Astrocyte of the spinal cord (primary cell): Measurements from ENCODE around the gene ROBO2.

Experiments used
- DNase-seq: peaks from one replicate; pipeline ENCODE4 v3.0.0; 2011; ENCODE audit warnings: low read depth, low spot score
- H3K4me3 ChIP-seq: 2 replicates; pipeline ENCODE4 v1.5.1; 2011; ENCODE audit warnings: low read depth, mild to moderate bottlenecking, low read length, moderate library complexity
- in situ Hi-C: cut with HindIII; loops from 2 replicates; pipeline ENCODE4 v1.10.0; 2017; ENCODE audit warnings: low sequenced_read_pairs
- TF ChIP-seq, protein P1 (sequence below): IDR thresholded peaks from 2 replicates; pipeline ENCODE4 v1.5.1; 2012; ENCODE audit warnings: low read depth, mild to moderate bottlenecking, low read length, inconsistent platforms

ROBO2 gene

DNA sequence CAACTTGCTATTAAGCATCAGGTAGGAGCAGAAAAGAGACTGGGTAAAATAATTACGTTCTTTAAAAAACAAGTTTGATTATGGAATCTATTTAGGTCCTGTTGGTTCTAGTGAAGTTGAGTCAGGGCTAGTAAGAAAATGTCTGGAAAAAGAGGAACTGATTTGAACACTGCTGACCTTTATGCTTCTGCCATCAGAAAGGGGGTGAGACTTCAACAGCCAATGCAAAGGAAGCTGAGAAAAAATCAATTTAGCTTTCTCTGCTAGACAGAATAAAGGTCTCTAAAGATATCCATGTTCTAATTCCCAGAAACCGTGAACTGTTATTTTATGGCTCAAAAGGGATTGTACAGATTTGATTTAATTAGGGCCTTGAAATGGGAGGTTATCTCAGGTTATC, 157.5 kb downstream of the ROBO2 start:
- TF ChIP-seq, protein P1, sequence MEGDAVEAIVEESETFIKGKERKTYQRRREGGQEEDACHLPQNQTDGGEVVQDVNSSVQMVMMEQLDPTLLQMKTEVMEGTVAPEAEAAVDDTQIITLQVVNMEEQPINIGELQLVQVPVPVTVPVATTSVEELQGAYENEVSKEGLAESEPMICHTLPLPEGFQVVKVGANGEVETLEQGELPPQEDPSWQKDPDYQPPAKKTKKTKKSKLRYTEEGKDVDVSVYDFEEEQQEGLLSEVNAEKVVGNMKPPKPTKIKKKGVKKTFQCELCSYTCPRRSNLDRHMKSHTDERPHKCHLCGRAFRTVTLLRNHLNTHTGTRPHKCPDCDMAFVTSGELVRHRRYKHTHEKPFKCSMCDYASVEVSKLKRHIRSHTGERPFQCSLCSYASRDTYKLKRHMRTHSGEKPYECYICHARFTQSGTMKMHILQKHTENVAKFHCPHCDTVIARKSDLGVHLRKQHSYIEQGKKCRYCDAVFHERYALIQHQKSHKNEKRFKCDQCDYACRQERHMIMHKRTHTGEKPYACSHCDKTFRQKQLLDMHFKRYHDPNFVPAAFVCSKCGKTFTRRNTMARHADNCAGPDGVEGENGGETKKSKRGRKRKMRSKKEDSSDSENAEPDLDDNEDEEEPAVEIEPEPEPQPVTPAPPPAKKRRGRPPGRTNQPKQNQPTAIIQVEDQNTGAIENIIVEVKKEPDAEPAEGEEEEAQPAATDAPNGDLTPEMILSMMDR: no peak
- no peak for DNase-seq
- no peak overlapping the region for H3K4me3 ChIP-seq
- in situ Hi-C loops: no loop called here

DNA sequence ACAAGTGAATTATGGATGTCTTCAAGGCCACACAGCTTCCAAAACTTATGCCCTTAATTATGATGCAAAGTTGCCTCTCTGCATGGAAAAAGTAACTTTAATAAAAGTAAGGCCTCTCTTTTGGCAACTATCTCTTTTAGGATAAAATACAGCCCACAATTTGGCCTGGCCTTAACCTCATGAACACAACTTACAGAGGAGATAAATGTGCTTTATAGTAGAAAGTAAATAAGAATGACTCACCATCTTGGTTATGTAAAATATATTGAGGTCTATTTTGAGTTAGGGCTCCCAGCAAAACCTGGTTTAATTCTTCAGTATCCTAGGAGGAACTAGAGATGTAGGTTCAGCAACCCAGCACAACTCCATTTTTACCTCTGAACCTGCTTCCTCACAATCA, 164.0 kb downstream of the ROBO2 start:
- no peak overlapping the region for H3K4me3 ChIP-seq
- TF ChIP-seq, protein P1: no peak
- no peak for DNase-seq
- in situ Hi-C loops: no loop called here

GRCh38 chr3:77204788-77205187, 164.9 kb downstream of the ROBO2 start:
- TF ChIP-seq, protein P1: no peak
- DNase-seq: no peak
- no peak overlapping the region for H3K4me3 ChIP-seq
- in situ Hi-C loops: no loop called here

DNA sequence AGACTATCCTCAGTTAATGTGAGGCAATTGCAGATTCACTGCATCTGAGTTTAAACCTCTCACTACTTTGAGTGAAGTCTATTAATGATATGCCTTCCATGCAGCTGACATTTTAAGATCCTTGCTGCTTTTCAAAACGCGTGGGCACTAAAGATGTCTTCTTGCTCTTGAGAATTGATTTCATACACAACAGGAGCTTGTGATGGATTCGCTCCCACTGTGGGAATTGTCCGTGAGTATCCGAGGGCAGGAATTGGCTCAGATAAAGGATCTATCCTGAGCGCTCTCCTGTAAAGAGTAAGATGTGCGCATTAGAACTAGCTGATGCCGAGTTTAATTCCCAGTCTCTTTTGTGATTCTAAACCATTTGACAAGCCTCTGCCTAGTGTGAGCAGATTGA, 167.9 kb downstream of the ROBO2 start:
- TF ChIP-seq, protein P1: no peak
- in situ Hi-C loops: no loop called here
- H3K4me3 ChIP-seq: no peak overlapping the region
- DNase-seq: no peak

GRCh38 chr3:77222701-77223100, 182.8 kb downstream of the ROBO2 start:
- in situ Hi-C loops: no loop called here
- TF ChIP-seq, protein P1: no peak
- DNase-seq: no peak
- H3K4me3 ChIP-seq: no peak overlapping the region

DNA sequence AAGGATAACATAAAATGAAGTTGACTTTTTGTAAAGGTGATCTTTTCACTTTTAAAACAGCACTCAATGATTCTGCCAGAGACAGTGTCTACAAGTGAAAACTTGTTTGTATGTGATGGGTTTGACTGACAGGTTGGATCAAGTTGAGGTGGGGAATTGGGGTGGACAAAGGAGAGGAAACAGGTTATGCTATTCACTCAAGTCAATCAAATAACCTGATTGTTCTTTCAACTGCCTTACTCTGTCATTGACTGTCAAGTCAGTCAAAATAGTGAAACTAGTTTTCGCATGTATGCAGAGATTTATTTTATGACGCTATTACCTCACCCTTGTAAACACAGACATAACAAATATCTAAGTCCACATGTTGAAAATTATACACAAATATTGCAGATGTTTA, 187.7 kb downstream of the ROBO2 start:
- no peak for DNase-seq
- in situ Hi-C loops: no loop called here
- H3K4me3 ChIP-seq: no peak overlapping the region
- TF ChIP-seq, protein P1: no peak

GRCh38 chr3:77232557-77232956, 192.7 kb downstream of the ROBO2 start:
- TF ChIP-seq, protein P1: no peak
- no peak for DNase-seq
- no peak overlapping the region for H3K4me3 ChIP-seq
- in situ Hi-C loops: no loop called here
